HG03060 (cell line): ENCODE data around the gene TMEM131.

Experiments used
- ATAC-seq: cut with Tn5 transposase; IDR thresholded peaks from one replicate; pipeline ENCODE4 v1.9.1; 2021; ENCODE audit warnings: low read depth, moderate number of reproducible peaks; ENCODE audit not compliant: unreplicated experiment

The TMEM131 gene

DNA sequence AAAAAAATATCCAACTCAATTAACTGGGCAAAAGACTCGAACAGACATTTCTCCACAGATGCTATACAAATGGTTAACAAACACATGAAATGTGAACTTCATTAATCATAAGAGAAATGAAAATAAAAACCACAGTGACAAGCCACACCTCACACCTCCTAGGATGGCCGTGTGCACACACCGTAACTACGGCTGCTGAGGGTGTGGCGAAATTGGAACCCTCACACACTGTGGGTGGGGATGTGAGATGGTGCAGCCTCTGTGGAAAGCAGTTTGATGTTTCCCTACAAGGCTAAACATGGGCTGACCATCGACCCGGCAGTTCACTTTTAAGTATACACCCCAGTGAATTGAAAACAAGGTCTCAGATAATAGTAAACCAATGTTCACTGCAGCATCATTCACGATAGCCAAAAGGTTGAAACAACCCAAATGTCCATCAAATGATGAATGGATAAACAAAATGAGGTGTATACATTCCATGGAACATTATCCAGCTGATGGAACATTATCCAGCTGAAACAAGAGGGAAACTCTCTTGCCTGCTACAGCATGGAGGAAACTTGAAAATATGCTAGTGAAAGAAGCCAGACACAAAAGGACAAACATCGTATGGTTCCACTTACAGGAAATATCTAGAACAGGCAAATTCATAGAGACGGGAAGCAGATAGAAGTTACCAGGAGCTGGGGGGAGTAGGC, 250.1 kb downstream of the TMEM131 start:
- ATAC-seq, result no peak

DNA sequence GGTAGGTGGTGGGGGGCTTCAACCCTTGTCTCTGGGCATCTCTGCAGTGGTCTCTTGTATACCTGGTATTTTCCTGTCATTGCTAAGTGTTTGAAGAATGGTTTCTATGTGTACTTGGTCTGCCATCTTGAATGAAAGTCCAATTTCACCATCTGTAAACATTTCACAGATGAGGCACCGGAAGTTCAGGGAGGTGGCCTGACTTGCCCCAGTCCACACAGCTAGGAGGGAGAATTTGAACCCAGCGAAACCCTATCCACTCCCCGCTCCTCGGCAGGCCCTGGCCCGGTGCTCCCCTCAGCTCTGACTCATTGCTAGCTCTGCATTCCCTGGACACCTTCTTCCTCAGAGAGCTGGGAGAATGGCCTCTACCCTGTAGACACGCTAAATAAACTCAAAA, 251.8 kb downstream of the TMEM131 start:
- no peak for ATAC-seq

DNA sequence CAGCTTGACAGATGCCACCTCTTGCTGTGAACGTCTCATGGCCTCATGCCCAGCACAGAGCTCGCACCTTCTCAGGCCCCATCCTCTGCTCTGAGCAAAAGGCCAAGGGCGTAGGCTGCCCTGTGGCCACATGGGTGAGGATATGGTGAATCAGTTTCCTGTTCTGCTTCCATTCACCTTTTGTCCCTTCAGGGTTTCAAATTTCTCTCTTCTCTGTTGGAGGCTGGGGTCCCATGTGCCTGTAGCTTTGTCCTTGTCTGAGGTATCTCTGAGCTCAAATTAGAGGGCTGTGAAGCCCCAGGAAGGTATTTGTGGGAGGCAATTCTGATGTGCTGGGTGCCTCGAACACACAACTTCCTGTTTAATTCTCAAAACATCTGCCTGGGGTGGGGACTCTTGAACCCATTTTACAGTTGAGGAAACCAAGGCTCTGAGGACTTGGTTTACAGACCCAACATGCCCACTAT, 253.3 kb downstream of the TMEM131 start:
- ATAC-seq, result no peak

DNA sequence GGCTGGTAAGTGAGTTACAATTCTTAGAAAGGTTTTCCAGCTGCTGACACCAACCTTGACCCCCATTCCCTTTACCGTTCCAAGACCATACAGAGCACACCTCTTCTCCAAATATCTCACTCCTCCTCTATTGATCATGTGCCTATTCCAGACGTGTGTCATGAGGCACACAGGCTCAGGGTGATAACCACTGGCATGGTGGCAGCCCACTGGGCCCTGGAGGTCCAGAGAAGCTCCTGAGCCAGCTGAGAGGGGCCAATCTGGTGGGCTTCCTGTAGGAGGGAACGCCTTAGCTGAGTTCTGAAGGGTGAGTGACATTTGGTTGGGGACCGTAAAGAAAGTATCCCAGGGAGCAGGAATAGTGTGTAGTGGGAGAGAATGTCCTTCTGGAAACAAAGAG, 254.1 kb downstream of the TMEM131 start:
- no peak for ATAC-seq

DNA sequence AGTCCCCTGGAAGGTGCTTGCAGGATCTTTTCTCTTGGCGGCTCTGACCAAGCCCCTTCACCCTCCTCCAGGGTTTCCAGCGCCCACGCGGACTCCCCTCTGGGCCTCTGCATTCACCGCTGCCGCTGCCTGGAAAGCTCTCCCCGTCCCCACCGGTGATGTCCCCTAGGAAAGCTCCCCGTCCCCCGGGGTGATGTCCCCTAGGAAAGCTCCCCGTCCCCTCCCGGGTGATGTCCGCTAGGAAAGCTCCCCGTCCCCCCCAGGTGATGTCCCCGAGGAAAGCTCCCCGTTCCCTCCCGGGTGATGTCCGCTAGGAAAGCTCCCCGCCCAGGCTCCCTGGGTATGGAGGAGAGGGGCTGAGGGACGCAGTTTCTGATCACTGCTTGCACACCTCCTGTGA, 254.5 kb downstream of the TMEM131 start:
- ATAC-seq, result no peak

DNA sequence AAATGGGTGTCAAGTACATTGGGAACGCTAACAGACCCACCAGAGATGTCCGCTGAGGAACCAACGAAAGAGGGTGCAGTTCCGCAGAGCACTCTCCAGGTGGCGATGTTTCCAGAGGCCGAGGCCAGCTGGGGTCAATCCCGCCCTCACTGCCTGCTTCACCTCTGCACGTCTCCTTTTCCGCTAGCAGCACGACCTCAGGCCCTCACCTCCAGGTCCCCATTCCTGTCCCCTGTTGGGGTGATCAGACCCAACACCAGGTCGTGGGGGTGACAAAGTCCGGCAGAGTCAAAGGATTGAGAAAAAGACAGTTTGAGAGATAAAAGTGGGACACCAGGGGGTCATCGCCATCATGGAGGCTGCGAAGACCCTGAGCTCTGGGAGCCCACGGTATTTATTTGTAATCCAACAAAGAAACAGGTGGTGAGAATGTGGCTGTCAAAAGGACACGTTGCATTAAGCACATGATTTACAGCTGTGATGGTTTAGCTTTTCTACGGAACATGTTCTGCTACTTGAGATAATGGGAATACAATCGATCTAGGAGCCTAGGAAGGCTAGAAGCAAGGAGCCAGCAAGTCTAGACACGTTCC, 255.1 kb downstream of the TMEM131 start:
- ATAC-seq, result no peak

DNA sequence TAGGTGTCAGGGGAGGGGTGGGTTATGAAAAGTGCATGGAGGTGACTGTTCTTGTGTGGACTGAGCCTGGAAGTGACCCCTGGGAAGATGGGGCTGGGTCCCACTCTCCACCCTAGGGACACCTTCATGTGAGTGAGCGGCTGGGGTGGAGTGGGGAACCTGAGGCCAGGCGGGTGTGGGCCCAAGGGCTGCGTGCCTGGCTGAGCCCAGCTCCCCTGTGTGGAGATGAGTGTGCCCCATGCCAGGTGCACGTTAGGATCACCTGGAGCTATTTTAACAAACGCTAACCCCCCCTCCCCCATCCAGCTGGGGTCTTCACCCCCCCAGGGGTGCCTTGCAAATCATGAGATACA, 255.9 kb downstream of the TMEM131 start:
- ATAC-seq, result no peak

DNA sequence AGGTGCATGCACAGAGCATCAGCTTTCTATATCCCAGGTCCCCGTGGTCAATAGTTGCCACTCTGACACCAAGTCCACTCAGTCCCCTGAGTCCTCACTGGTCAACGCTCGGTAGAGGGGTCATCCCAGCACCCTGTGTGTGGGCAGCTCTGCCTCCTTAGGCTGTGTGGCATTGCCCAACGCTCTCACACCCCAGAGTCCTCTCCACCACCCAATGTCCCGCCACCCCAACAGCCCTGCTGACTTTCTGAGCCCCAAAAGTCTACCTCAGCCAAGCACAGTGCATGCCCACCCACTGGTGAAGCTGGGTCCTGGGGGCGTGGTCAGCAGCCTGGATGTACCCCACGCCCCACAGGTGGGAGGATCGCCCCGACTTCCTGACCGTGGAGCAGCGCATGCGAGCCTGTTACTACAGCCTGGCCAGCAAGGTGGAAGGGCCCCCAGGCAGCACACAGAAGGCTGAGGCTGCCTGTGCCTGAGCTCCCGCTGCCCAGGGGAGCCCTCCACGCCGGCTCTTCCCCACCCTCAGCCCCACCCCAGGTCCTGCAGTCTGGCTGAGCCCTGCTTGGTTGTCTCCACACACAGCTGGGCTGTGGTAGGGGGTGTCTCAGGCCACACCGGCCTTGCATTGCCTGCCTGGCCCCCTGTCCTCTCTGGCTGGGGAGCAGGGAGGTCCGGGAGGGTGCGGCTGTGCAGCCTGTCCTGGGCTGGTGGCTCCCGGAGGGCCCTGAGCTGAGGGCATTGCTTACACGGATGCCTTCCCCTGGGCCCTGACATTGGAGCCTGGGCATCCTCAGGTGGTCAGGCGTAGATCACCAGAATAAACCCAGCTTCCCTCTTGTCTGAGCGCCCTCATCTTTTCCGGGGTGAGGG, 256.5 kb downstream of the TMEM131 start:
- ATAC-seq, result no peak

DNA sequence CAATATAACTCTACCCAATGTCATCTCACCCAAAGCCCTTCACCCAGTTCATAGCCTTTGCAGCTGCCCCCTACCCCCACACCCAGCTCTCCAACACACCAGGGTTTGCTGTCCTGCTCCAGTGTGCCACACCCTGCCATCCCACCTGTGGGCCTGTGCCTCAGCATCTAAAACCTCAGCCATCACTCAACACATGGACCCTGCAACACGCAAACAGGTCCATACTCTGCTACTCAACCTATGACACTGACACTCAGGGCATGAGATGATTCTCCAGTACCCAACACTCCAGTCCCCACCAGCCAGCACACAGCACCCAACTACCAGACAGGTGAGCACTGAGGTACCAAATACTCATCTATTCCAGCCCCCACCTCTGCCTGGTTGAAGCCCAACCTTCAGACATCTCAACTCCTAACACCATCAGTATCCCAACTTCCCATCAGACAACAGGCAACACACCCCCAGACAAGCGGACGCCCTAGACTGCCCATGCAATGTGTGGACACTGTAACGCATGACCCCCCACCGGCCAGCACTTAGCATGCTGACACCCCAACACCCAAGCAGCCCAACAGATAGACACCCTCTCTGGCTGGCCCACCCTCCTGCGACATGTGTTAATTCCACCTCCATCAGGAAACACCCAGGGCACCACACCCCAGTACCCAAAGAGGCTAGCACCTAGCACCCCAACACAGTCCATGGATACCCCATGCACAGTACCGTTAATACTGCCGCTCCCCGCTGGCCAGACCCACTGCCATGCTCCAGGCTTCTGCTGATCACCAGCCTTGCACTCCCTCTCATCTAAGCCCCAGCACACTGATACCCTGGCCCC, 257.3 kb downstream of the TMEM131 start:
- ATAC-seq, result no peak

DNA sequence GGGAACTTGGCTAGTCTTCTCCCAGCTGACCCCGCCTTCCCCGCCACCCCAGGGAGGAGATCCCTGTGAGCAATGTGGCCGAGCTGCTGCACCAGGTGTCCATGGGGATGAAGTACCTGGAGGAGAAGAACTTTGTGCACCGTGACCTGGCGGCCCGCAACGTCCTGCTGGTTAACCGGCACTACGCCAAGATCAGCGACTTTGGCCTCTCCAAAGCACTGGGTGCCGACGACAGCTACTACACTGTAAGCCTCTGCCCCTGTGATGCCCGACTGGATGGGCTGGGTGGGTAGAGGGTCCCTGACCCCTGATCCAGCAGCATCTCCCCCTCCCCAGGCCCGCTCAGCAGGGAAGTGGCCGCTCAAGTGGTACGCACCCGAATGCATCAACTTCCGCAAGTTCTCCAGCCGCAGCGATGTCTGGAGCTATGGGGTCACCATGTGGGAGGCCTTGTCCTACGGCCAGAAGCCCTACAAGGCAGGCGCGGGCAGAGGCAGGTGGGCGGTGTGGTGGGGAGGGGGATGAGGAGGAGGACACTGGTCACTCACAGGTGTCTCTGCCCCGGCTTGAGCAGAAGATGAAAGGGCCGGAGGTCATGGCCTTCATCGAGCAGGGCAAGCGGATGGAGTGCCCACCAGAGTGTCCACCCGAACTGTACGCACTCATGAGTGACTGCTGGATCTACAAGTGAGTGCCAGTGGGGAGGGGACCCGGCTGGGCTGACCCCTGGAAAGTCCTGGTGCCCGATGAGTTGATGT, 258.1 kb downstream of the TMEM131 start:
- ATAC-seq, result no peak

DNA sequence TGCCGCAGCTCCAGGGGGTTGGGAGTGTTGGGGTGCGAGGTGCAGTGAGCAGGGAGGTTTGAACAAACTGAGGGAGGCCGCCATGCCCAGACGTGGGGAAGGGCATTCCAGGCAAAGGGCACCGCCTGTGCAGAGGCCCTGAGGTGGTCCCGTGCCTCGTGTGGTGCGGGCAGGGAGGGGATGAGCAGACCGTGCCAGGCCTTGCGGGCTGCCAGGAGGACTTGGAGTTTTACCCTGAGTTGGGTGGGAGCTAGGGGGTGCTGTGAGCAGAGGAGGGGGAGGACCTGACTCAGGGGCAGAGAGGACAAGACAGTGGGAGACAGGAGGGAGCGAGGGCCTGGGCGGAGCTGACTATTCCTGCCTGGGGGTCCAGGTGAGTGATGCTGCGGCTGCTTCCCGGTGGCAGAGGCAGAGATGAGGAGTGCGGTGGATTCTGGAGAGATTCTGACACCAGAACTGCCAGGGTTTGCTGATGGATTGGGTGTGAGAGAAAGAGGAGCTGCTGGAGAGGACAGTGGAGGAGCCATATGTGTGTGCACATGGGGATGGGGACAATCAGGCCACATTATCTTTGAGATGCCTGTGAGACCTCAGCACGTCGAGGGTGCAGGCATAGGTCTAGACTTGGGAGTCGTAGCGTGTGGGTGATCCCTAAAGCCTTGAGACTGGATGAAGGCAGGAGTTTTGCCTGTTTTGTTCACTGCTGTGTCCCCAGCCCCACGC, 259.0 kb downstream of the TMEM131 start:
- no peak for ATAC-seq

DNA sequence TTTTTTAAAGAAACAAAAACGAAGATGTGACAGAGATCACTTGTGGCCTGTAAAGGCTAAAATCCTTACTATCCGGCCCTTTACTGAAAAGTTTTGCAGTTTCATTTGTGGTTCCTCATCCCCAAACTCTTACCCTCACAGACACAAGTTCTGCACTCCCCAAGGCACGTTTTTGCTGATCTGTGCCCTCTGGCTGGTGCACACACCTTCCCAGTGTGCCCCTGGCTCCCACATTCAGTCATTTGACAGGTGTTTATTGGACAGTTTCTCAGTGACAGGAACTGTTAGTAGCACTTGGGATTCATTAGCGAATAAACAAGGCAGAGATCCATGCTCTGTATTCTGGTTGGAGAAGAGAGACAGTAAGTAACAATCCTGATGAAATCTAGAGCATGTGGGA, 259.6 kb downstream of the TMEM131 start:
- no peak for ATAC-seq

DNA sequence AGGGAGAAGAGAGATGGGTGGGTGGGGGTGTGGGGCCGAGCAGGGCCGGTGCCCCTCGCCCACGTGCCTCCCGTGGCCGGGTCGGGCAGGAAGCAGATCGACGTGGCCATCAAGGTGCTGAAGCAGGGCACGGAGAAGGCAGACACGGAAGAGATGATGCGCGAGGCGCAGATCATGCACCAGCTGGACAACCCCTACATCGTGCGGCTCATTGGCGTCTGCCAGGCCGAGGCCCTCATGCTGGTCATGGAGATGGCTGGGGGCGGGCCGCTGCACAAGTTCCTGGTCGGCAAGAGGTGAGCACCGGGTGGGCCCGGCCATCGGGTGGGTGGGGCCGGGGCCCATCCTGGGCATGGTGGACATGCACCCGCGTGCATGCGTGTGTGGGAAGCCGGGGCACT, 260.6 kb downstream of the TMEM131 start:
- no peak for ATAC-seq

DNA sequence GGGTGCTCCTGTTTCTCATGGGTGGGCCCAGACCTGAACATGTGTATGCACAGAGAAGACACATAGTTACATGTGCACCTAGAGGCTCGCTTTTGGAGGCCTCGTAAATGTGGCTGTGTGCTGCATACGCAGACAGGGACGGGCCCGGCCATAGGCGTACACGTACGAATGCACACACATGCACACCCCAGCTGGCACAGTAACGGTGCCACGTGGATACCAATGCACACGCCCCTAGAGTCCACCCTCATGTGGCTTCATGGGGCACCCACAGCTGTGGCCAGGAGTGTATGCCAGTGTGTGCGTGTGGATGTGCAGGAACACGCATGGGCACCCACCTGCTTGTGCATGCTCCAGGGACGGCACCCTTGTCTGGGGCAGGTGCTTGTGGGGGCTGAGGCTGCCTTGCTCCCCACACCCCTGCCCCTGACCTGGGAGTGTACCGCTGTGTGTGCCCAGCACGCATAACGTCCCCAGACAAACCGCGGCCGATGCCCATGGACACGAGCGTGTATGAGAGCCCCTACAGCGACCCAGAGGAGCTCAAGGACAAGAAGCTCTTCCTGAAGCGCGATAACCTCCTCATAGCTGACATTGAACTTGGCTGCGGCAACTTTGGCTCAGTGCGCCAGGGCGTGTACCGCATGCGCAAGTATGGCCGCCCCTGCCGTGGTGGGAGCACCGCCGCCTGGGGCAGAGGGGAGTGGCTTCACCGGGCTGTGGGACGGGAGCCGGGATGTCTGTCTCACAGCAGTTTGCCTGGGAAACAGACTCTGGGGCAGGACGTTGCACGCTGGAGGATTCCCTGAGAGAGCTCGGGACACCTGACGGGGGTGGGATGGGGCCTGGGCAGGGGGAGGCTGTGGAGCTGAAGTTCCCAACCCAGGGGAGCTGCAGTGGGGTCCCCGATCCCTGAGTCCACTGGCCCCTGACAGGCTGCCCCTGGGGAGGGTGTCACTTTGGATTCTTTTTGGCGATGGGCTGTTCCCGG, 261.4 kb downstream of the TMEM131 start:
- no peak for ATAC-seq

DNA sequence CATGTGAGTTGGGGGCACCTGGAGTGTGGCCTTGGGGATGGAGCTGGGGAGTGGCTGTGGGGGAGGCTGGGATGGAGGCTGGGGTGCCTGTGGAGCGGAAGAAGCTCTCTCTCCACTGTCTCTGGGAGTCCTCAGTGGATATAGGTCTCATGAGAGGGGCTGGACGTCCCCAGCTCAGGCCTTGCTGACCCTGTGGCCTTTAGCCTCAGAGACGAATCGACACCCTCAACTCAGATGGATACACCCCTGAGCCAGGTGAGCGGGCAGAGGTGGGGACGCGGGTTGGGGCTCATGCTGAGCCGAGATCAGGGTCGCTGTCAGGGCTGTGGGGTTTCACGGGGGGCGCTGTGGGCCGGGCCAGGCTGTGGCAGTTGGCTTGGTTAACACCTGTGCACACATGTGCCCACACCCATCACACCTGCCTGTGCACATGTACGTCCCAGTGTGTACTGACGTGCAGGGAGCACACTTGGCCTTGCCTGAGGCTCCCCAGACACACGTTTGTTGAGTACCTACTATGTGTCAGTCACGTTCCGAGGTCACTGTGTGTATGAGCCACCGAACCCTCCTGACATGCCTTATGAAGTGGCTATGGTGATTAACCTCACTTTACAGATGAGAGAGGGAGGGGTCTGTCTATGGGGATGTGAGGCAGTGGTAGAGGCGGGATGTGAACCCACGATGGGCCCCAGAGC, 262.3 kb downstream of the TMEM131 start:
- no peak for ATAC-seq

DNA sequence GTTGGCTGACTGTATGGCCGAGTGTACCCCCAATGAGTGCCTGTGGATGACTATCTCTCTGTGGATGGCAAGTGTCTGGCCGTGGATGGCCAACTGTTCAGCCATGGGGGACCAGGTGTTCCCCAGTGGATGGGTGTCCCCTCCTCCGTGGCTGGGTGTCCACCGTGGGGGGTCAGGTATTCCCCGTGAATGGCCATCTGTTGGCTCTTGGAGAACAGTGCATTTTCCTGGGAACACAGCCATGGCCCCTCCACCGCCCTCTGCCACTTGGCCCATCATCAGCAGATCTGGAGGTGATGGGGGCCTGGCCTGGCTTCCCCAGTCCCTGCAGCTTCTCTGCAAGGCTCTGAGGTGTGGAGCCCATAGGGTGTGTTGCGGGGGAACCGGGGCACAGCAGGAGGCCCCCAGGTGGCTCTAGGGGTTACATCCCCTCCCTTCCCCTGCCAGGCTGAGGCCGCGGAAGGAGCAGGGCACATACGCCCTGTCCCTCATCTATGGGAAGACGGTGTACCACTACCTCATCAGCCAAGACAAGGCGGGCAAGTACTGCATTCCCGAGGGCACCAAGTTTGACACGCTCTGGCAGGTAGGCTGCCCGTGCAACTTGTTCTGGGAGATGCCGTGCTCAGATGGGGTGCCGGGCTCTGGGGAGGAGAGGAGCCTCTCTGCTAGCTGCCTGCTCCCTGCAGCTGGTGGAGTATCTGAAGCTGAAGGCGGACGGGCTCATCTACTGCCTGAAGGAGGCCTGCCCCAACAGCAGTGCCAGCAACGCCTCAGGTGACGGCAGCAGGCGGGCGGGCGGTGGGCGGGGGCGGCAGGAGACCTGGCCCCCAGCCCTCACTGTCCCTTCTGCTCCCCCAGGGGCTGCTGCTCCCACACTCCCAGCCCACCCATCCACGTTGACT, 263.1 kb downstream of the TMEM131 start:
- no peak for ATAC-seq
